GM21576 (cell line): Measurements from ENCODE around the gene SLC12A4.
A peak's percentile ranks its signal among the peaks of the same experiment; 100 is the strongest.
"Not testable (repeated sequence)": the region's sequence is repeated elsewhere in the genome, so short reads cannot be mapped to it uniquely, and the experiment has no call there.

Experiments used
- ATAC-seq: cut with Tn5 transposase; IDR thresholded peaks from one replicate; pipeline ENCODE4 v1.9.1; 2021; ENCODE audit warnings: mild to moderate bottlenecking, moderate library complexity; ENCODE audit not compliant: unreplicated experiment

Gene SLC12A4

GRCh38 chr16:67942510-67943255, 25.8 kb downstream of the SLC12A4 start:
- ATAC-seq = no peak

DNA sequence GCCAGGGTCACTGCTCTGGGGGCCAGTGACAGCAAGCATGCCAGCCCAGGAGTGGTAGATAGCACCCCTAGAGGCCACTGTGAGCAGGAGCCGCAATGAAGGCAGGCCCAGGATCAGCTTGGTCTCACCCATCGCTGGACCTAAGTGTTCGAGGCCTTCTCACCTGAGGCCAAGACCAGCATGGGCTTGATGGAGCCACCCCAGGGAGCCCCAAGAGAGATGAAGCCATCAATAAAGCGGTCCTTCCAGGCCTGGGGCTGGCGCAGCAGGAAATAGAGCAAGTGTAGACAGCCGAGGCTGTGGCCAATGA, 26.3 kb downstream of the SLC12A4 start:
- no peak for ATAC-seq

DNA sequence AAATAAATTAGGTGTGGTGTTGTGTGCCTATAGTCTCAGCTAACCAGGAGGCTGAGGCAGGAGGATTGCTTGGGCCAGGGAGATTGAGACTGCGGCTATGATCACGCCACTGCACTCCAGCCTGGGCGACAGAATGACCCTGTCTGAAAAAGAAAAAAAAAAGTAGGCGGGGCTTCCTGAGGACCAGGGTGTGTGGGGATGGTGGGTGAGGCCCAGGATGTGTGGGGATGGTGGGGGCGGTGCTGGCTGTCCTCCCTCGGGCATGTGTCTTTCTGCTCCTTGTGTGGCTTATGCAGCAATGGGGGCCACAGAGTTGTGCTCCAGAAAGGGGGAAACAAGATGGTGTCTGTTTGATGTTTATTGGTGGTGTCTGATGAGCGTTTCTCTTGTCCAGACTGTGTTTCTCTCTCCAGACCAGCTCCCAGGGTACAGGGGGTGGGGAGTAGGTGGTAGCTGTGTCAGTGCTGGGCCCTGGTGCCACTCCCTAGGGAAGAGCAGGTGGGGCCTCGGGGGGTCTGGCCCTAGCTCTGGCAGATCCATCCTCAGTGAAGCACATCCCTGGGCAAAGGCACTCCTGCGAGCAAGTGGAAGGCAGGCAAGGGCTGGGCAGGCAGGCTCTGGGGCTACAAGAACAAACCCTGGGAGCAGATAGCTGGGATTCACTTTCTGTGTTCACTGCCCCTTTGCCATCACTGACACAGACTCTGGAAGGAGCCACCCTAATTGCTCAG, 26.8 kb downstream of the SLC12A4 start:
- no peak for ATAC-seq

GRCh38 chr16:67940446-67941089, 27.9 kb downstream of the SLC12A4 start:
- ATAC-seq = no peak

- ATAC-seq = no peak
These were observed 28.7 kb downstream of the SLC12A4 start for GRCh38 chr16:67939507-67940445.

GRCh38 chr16:67937713-67938112, 30.7 kb downstream of the SLC12A4 start:
- ATAC-seq = not testable (repeated sequence)

DNA sequence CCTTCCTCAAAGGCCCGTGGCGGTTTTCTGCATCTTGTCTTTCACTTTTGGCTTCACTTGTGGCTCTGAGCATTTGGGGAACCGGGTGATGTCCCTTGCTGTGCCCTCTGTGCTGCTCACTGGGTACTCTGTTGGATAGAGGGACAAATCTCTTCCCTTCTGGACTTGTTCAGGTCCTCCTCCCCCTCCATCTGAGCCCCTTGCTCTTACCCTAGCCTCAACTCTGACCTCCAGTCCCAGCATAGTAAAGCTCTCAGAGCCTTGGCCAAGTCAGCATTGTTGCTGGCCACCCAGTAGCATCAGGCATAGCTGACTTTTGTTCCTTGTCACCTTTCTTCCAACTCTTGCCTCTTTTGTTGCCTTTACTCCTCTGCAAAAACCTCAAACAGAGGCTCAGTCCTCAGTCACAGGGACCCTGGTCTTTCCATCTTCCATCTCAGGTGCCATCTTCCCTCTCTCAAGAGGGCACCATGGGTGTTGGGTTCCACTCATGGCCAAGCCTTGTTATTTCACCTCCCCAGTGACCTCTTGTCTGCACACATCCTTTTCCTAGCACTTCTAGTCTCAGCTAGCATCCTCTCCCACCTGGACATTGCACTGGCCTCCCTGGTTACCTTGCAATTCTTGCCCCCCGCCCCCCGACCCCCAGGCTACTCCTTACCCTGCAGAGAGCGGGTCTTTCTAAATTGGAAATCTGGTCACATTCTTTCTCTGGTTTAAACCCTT, 31.4 kb downstream of the SLC12A4 start:
- ATAC-seq = peak; percentile 47

DNA sequence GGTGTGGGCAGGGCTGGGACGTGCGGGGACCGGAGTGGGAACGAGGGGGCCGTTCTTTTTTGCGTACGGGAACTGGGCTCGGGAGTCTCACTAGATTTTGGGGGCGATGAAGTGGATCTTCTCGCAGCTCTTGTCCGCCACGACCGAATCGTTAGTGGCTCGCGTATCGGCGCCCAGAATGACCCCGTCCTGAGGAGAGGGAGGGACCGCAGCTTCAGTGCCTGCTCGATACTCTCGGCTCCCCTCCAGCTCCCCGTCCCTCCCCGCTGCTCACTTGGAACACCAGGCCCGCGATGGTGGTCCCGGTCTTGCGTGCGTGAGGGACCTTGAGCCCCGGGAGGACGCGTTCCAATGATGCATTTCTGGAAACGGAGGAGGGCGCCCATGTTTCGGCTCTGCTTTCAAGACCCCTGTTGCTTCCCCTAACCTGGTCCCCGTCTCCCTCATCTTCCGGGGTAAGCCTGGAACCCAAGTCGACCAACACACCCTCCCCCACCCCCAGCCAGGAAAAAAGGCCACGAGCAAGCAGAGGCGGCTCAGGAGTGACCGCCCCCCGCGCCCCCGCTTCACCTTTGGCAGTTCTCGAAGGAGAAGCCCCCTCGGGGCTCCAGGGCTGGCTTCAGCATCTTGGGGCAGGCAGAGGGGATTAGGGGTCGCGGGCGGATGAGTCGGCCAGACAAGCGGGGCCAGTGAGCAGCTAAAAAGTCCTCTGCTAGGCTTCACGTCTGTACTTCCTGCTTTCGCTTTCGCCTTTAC, 32.1 kb downstream of the SLC12A4 start, which contains the start of gene PSMB10:
Gene PSMB10 (minus strand): TSS at position 727 of the 756 bp plus-strand sequence. CDS start 101 bp downstream, at position 626.
- no peak for ATAC-seq

DNA sequence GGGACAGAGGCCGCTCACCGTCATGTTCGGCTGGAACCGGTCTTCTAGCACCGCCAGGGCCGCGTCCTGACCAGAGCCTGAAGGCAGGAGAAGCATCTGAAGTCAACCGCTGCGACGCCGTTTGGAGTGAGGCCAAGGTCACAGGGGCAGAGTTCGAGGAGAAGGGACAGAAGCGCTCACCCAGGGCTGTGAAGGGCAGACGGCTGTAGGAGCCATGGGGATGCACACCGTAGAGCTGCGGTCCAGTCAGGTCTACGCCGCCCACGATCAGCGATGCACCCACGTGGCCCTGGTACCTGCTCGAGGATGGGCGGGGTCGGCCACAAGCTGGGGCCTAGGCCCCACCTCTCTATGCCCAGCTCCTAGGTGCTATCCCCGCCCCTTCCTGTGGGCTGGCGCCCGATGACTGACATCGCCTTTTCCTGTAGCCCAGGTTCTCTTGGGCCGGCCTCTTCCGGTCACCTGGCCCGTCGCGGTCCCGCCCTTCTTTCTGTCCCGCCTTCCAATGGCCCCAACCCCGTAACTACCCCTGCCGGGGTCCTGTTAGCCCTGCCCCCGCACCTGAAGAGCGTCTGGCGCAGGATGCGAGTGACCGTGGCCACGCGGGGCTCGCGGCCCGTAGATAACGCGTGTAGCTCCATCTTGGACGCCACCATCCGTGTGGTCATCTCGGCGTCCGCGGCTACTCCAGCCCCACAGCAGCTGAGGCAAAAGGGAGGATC, 32.9 kb downstream of the SLC12A4 start:
- peak; percentile 85 for ATAC-seq

DNA sequence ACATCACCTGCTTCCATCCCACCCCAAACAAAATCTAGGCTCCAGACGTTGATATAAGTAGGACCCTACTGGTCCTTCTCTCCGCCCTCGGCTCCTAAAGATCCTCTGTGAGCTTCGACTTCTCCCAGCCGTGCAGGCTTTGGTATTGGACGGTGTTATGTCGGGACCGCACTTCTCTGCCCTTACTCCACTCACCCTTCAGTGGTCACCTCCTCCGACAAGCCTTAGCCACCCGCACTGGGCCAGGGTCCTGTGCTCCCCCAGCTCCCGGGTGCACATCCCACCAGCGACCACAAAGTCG, 33.4 kb downstream of the SLC12A4 start:
- ATAC-seq = no peak

DNA sequence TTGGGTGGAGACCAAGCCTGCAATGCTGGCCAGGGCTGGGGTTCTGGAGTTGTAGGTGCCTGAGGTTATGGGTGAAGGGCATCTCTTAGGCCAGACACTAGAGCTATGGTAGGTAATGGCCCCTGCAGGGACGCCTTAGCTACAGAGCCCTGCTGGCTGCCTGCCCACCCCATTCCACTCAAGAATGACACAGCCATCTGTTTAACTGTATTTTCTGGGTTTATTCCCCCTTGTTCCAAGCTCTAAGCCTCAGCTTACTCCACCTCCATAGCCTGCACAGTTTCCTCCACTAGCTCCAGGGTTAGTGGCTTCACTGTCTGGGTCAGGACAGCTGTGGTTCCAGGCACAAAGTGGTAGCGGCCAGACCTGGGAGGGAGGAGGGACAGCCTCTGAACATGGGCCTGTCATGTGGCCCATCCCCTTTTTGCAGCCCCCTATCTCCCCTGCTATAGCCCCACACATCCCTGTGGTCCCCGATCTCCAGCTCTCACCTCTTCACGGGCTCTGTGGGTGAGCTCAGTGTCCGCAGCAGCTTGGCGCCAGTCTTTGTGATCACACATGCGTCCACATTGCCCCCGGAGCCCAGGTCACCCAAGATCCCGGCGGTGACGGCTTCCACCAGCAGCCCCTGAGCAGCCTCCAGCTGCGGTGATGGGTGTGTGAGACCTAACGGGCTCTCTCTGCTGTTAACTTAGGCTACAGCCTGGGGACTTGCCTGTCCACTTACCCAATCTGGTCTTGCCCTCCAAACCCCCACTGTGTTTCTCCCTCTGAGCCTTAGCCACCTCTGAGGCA, 33.9 kb downstream of the SLC12A4 start:
- ATAC-seq = no peak

DNA sequence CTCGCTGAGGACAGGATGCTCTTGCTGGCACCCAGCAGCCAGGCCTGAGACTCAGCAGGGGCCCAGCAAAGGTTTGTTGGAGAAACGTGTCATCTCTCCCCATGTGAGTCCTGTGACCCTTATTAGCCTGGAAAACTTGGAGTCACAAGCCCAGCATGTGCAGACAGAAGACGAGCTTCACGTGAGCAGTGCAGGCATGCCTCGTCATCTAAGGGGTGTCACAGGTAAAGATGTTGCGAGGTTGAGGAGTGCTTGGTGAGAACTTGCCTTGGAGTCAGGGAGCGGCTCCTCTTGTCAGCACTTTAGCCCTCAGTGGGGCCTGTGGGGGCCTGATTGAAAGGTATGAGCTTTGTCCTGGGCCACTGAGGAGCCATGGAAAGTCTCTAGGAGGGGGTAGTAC, 34.6 kb downstream of the SLC12A4 start:
- ATAC-seq = no peak

- ATAC-seq = no peak
These were observed 36.0 kb downstream of the SLC12A4 start for GRCh38 chr16:67932462-67932840.

DNA sequence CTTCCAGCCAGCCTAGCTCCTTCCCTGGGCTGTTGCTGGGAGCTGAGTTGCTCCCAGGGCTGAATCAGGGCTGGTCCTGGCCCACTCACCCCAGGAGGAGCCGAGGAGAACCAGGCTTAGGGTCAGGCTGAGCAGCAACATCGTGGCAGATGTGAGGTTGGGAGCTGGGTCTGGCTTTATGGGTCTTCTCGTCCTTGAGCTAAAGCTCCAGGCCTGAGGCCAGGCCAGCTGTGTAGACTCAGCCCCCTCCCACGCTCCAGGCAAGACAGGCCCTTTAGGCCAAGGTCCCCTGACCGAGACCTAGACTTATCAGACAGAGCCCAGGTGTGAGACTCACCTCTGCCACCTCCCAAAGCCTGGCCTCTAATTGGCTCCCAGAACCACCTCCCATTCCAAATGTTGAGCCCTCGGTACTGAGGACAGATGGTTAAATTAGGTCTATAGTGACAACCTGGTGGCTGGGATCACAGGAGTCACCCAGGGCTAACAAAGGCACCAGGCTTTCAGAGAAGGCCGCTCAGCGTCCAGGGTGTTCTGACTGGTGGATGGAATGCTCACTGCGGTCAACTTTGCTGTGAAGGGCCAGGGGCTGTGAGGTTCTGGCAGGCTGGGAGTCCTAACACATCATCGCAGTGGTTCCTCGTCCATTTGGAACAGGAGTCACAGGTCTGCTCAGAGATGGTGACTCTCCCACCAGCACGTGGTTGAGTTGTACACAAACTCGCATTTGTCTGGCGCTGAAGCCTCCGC, 36.5 kb downstream of the SLC12A4 start, which contains the start of gene CTRL:
Gene CTRL (minus strand): TSS at position 151 of the 750 bp plus-strand sequence. CDS start 10 bp downstream, at position 141.
- no peak for ATAC-seq

- ATAC-seq = no peak
These were observed 37.7 kb downstream of the SLC12A4 start for GRCh38 chr16:67930678-67931211.

GRCh38 chr16:67930191-67930590, 38.2 kb downstream of the SLC12A4 start:
- no peak for ATAC-seq
